Activated T-cell treated with anti-CD3 and anti-CD28 coated beads for 1 hour (primary cell): ENCODE measurements around the gene ACOX2.

ENCODE experiments used
- DNase-seq: peaks from one replicate; pipeline ENCODE4 v3.0.0-alpha.2; 2020; ENCODE audit warnings: low read depth

The ACOX2 gene

GRCh38 chr3:58566398-58567250 is 29.6 kb upstream of the ACOX2 start:
- DNase-seq: no peak

GRCh38 chr3:58565621-58566397 is 28.8 kb upstream of the ACOX2 start:
- no peak for DNase-seq

GRCh38 chr3:58564456-58565160 is 27.6 kb upstream of the ACOX2 start:
- DNase-seq: no peak

- DNase-seq: no peak
Measured at GRCh38 chr3:58564054-58564453, 27.1 kb upstream of the ACOX2 start.

- no peak for DNase-seq
Measured at GRCh38 chr3:58563386-58564035, 26.5 kb upstream of the ACOX2 start.

- no peak for DNase-seq
Measured at GRCh38 chr3:58562498-58562897, 25.5 kb upstream of the ACOX2 start.

GRCh38 chr3:58560771-58561311 is 23.9 kb upstream of the ACOX2 start:
- DNase-seq: no peak

- DNase-seq: no peak
Measured at GRCh38 chr3:58559586-58559985, 22.6 kb upstream of the ACOX2 start.

- DNase-seq: no peak
Measured at GRCh38 chr3:58557491-58557890, 20.5 kb upstream of the ACOX2 start.

- no peak for DNase-seq
Measured at GRCh38 chr3:58556761-58557221, 19.8 kb upstream of the ACOX2 start.

- no peak for DNase-seq
Measured at GRCh38 chr3:58556001-58556400, 19.0 kb upstream of the ACOX2 start.

- DNase-seq: no peak
Measured at GRCh38 chr3:58555203-58555602, 18.2 kb upstream of the ACOX2 start.

- no peak for DNase-seq
Measured at GRCh38 chr3:58553003-58553402, 16.0 kb upstream of the ACOX2 start.

- no peak for DNase-seq
Measured at GRCh38 chr3:58551636-58552180, 14.7 kb upstream of the ACOX2 start.

GRCh38 chr3:58544541-58544940 is 7.6 kb upstream of the ACOX2 start:
- no peak for DNase-seq

GRCh38 chr3:58540176-58540858 is 3.3 kb upstream of the ACOX2 start:
- no peak for DNase-seq

GRCh38 chr3:58539626-58540025 is 2.6 kb upstream of the ACOX2 start:
- no peak for DNase-seq

- DNase-seq: no peak
Measured at GRCh38 chr3:58537412-58538301, 667 bp upstream of the ACOX2 start.

- no peak for DNase-seq
Measured at GRCh38 chr3:58535531-58536500, 1.2 kb downstream of the ACOX2 start.
